ENCODE measurements around the gene GRHL1.

DNA sequence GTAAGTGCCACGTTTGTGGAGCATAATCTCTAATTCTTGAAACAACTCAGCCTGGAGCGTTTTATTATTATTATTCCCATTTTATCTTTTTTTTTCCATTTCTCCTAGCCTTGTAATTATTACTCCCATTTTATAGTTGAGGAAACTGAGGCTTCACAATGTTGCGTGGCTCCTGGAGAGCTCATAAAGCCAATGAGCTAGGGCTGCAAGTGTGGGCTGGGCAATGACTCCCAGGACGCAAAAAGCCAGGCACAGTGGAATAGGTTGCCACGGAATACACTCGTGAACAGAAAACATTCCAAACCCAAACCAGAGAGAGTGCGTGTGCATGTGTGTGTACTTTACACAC is 78.4 kb downstream of the GRHL1 start:
- TF ChIP-seq, protein P1, sequence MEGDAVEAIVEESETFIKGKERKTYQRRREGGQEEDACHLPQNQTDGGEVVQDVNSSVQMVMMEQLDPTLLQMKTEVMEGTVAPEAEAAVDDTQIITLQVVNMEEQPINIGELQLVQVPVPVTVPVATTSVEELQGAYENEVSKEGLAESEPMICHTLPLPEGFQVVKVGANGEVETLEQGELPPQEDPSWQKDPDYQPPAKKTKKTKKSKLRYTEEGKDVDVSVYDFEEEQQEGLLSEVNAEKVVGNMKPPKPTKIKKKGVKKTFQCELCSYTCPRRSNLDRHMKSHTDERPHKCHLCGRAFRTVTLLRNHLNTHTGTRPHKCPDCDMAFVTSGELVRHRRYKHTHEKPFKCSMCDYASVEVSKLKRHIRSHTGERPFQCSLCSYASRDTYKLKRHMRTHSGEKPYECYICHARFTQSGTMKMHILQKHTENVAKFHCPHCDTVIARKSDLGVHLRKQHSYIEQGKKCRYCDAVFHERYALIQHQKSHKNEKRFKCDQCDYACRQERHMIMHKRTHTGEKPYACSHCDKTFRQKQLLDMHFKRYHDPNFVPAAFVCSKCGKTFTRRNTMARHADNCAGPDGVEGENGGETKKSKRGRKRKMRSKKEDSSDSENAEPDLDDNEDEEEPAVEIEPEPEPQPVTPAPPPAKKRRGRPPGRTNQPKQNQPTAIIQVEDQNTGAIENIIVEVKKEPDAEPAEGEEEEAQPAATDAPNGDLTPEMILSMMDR (IDR thresholded peaks at IDR 0.05; ENCODE audit: low read length), result no peak
- TF ChIP-seq EZH2phosphoT487 (IDR thresholded peaks at IDR 0.05; ENCODE audit: low read length) (no peak), EZH2 (optimal IDR thresholded peaks at IDR 0.05; ENCODE audit: low read depth, low read length) (no peak)
